Measurements from ENCODE around the gene PIEZO2. TPM values are rescaled to one million over a fixed set of nuclear protein-coding genes. Genes with fewer than 3 reads are reported as not detected.

PIEZO2 gene
- total and polyA plus RNA-seq, 2 of the 8 experiments (the other 6 are each of a cell fraction or from before 2014, with no cell fraction given): 4.7 to 16.5 TPM

GRCh38 chr18:10785798-10786197 lies 363.6 kb downstream of the PIEZO2 start (continued):
- no peak for TF ChIP-seq CHD7 (IDR thresholded peaks at IDR 0.05; ENCODE audit: insufficient replicate concordance, low read length)
- TF ChIP-seq NANOG (IDR thresholded peaks at IDR 0.05; ENCODE audit: insufficient read depth, low read depth, low read length, poor library complexity, severe bottlenecking): no peak
- TF ChIP-seq TAF1 (IDR thresholded peaks at IDR 0.05; ENCODE audit: low read depth, low read length): no peak
- TF ChIP-seq CTCF (IDR thresholded peaks at IDR 0.05; ENCODE audit: control extremely low read depth in 1 of 3, insufficient read depth in 1 of 3, low read depth in 1 of 3, low read length in 3 of 3): no peak
- no peak for TF ChIP-seq RNF2 (IDR thresholded peaks at IDR 0.05; ENCODE audit: borderline replicate concordance, low read depth, low read length, missing control alignments, poor library complexity, severe bottlenecking)
- TF ChIP-seq KDM4A (IDR thresholded peaks at IDR 0.05; ENCODE audit: low read depth, low read length, severe bottlenecking): no peak
- TF ChIP-seq SP4 (IDR thresholded peaks at IDR 0.05; ENCODE audit: low read length): no peak
- TF ChIP-seq RAD21 (IDR thresholded peaks at IDR 0.05 in 1 of 2, conservative IDR thresholded peaks at IDR 0.05 in 1 of 2; ENCODE audit: low read depth in 2 of 2, low read length in 2 of 2): no peak
